GM20431 (cell line): Measurements from ENCODE around the gene ZBTB25.
"Not testable (repeated sequence)": the region's sequence is repeated elsewhere in the genome, so short reads cannot be mapped to it uniquely, and the experiment has no call there.

Experiments used
- in situ Hi-C: fragments of 300-500 bp; cut with MseI, MboI; formaldehyde crosslinking; loops from one replicate; pipeline ENCODE4 v1.15.0; 2020; ENCODE audit warnings: low sequenced_read_pairs; ENCODE audit not compliant: unreplicated experiment

The ZBTB25 gene

DNA sequence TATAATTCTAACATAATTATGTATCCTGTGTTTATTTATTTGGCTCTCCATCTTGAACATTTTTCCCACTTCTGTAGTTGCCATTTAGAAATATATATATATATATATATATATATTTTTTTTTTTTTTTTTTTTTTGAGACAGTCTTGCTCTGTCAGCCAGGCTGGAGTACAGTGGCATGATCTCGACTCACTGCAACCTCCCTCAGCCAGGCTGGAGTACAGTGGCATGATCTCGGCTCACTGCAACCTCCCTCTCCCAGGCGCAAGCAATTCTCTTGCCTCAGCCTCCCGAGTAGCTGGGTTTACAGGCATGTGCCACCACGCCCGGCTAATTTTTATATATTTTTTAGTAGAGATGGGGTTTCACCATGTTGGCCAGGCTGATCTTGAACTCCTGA, 14.0 kb upstream of the ZBTB25 start:
- in situ Hi-C loops: not testable (repeated sequence)

GRCh38 chr14:64516969-64517368, 13.3 kb upstream of the ZBTB25 start:
- in situ Hi-C loops: no loop called here

- in situ Hi-C loops: no loop called here
These were observed 11.4 kb upstream of the ZBTB25 start for GRCh38 chr14:64515053-64515452.

DNA sequence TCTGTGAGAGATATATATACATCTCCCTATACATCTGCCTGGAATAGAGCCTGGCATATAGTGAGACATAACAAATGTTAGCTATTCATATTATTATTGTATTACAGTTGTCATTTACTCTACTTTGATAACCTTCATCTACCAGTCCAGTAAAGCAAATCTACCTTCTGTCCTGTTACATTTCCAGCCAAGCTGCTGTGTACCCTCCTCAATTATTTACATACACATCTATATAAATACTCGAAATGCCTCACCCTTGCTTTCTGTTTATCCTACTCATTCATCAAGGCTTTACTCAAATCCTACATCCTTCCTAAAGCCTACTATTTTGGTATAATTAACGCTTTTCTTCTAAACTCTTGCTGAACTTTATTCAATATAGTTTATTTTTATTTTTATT, 9.6 kb upstream of the ZBTB25 start:
- in situ Hi-C loops: no loop called here

DNA sequence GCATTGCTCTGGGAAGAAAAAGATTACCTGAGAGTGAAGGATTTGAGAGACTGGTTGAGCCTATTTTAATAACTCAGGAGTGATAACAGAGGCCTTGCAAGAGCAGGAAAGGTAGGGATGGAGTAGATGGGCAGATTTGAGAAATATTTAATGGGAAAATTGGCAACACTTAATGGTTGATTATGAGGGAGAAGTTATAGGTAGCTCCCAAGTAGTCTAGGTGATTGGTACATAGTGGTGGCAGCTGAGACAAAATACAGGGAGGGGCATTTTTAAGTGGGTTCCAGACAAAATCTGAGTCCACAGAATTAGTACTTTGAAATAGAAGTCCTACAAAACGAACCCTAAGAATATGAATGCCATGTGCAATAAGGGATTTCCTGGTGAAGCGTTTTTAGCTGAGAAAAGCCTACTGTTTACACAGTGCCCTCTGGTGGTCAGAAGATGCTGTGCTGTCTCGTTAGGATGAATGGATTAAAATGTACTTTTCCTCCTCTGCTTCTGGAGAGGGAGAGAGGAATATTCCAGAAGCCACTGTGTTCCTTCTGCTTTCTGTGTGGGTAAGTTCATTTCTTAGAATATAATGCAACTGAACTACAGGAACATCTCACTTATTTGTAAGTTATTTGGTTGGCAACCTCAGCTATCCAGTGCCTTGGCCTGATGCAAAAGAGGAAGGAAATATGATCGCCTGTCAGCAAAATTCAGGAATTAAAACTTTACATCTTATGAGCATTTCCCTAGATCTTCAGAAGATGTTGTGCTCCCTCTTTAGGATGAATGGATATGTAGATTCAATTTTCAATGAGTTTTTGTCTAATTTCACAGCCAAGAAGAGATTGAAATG, 7.4 kb upstream of the ZBTB25 start:
- in situ Hi-C loops: no loop called here

GRCh38 chr14:64509036-64509435, 5.4 kb upstream of the ZBTB25 start:
- in situ Hi-C loops: no loop called here

DNA sequence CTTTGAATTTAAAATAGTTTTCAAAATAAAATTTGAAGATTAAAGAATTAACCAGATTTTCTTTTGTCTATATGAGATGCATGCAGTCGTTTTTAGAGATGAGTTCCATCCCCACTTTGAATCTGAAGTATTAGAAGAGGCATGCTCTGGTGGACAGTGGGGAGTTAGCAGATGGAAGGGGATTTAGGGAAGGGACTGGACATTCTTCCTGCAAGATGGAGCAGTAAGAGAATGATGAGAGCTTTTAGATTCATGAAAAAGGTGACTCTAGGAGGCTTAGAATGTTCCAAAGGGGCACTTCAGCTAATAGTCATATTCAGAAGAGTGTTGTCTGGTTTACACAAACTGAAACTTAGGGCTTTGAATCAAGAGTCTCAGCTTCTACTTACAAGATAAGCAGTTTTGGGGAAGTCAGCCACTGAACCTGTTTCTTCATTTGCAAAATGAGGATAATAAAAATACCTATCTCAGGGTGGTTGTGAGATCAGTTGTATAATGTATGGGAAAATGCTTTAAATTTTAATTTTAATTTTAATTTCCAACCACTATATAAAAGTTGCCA, 4.7 kb upstream of the ZBTB25 start:
- in situ Hi-C loops: no loop called here

DNA sequence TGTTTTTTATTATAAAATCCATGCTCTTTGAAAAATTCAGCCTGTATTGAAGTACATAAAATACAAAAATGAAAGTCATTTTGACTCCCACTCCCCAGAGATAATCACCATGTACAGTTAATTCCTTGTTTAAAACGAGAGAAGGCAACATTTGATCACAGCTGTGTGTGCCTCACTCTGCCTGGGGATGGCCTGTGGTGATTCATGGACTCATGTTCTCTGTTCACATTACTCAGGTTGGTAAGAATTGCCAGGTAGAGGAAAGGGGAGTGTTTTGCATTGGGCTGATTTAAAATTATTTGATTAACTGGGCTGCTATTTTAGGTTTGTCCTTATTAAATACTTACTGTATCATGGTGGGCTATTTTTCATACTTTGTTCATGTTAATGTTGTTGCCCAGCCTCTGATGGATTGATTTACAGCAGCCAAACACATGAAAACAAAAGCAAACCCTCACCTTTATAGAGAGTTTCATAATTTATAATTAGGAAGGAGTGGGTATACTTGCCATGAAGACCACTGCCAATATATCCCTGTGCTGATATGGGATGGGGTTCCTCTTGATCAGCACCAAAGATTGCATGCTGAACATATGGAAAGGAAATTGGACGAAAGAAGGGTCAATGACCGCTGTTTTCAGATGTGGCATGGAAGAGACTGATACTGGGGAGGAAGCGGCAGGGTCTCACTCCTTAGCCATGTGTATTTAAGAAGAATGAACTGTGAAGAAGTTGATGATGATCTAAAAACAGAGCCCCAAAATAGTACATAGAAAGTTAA, 3.9 kb upstream of the ZBTB25 start:
- in situ Hi-C loops: no loop called here

- in situ Hi-C loops: no loop called here
These were observed 3.1 kb upstream of the ZBTB25 start for GRCh38 chr14:64506721-64507120.

DNA sequence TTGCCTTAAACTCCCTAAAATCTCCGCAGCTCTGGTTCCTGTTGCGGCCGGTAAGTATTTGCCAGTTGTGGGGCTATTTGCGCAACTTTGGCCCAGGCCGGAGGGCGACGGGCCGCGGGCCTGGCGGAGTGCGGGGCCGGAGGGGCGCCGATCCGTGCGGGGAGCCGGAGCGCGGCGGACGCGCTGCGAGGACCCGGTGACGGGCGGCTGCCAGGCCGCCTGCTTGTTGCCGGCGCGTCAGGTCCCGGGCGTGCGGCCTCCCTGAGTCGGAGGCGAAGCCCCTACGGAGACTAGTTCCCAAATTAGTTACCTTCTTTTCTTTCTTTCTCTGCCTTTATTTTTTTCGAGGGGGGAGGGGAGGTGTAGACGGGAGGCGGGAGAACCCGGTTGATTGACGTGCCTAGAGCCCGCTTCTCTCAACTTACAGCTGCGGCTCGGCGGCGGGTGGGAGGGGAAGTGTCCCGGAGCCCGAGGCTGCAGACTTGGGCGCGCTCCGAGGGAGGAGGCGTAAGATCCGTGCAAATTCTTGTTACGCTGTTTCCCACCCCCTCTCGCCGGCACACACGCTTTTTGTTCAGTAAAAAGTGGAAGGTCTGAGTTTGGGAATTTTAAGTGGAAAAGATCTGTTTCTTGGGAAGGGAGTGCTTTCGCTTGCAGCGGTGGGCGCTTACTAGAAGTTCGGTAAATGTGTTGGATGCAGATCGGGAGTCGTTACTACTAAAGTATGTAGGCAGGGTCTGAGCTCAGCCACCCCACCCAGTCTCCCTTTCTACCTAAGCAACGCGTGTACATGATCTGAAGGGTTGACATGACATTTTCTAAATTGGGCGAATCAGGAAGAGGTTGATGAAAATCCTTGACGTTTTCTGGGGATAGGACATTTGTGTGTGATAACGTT, 1.5 kb upstream of the ZBTB25 start:
- in situ Hi-C loops: no loop called here

GRCh38 chr14:64504310-64504896, 765 bp upstream of the ZBTB25 start, which contains the start of gene ZBTB1:
TSS of gene ZBTB1 (plus strand) at chr14:64504770. CDS start at chr14:64521505, 16,735 bp downstream.
- in situ Hi-C loops: no loop called here

DNA sequence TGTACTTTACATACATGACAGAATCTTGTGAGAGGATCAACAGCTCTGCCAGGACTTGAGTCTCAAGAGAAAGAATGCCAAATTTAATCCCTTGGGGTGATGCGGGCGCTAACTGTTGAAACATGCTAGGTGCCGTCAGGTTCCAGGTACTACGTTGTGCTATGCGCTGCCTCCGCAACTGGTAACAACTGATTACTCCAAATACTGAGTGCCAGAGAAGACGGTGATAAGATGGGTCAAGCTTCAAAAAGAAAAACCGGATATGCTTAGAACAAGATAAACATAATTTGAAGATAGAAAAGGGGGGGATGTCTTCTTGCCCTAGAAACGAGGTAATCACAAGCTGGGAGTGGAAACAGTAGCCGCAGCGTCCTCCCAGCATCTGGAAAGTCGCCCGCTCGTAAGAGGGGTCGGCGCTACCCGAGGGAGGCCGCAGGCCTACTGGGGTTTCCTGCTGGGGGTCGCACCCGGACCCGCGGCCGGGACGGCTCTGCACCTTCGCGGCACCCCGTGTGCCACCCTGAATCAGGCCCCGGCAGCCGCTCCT, 678 bp downstream of the ZBTB25 start:
- in situ Hi-C loops: no loop called here

DNA sequence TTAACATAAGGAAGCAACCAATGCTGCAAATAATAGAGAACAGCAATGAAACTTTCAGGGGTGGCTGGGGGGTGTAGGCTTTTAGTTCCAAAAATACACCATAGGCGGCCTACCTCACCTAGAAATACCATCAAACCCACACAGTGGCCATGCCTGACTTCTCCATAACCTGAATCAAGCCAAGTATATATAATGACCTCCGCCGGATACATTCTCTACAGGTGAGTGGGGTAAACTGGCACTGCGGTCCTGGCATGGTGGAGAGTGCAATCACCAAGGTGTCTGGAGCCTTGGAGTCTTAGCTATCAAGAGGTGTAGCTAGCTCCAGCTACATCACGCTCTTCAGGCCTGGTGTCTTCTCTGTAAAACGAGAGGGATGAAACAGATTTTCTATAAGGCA, 1.2 kb downstream of the ZBTB25 start:
- in situ Hi-C loops: no loop called here

DNA sequence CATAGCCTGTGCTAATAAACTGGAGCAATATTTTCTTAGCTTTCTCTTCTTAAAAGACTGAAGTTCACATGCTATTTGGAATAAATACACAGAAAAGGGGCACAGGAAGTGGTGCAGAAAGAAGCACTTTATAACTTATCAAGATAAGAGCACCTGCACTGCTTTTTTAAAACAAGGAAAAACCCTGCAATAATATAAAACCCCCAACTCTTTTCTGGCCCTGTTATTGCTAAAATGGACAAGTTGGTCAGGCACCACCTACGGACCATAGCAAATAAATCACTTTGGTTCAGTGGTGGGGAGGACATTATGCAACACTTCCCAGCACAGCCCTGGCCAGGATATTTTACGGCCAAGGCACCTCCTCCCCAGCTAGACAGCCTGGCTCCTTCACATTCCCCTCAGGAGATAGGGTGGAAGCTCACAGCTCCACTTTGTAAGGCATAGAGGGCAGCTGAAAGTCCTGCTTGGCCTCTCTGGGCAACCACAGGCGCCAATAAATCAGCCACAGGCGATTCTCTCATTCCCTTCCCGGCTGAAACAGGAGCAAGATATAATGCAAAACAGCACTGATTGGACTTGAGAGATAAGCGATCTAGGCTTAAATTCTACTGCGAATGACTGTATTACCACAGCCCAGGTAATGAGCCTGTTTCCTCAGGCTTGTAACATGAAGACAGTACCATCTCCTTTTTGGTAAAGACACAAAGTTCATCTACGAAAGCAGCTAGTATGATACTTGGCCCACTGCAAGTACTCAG, 2.0 kb downstream of the ZBTB25 start:
- in situ Hi-C loops: no loop called here

DNA sequence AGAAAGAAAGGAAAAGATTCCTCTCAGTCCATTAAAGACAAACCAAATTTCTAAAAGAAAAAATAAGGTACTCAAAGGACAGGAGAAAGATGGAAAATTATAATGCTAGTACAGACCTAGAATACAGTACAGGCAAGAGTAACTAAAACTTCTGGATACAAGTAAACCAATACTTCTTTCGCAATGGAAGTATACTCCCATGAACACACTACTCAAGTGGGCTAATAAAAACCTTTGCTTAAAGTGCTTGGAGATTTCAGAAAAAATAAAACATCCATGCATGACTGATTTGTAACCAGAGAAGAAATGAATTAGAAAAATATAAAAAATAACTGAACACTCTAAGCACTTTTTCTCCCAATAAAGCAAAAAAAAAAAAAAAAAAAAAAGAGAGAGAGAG, 3.5 kb downstream of the ZBTB25 start:
- in situ Hi-C loops: no loop called here

GRCh38 chr14:64496764-64497163, 6.9 kb downstream of the ZBTB25 start:
- in situ Hi-C loops: no loop called here

DNA sequence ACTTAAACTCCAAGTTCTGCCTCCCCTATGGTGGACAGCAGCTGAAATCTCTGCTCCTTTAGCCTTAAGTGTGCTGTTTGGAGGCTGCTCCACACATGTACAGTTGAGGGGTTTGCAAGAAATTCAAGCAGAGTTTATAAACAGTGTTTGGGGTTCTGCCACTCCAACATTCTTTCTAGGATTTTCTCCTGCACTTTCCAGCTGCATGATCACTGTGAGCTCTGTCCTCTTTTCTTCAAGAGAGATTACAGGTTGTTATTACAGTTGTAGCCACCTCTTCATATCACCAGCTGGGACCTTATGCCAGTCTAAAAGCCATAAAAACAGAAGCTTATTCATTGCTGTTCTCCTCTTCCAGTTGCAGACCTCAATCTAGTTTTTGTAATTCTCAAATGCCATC, 8.4 kb downstream of the ZBTB25 start:
- in situ Hi-C loops: no loop called here

DNA sequence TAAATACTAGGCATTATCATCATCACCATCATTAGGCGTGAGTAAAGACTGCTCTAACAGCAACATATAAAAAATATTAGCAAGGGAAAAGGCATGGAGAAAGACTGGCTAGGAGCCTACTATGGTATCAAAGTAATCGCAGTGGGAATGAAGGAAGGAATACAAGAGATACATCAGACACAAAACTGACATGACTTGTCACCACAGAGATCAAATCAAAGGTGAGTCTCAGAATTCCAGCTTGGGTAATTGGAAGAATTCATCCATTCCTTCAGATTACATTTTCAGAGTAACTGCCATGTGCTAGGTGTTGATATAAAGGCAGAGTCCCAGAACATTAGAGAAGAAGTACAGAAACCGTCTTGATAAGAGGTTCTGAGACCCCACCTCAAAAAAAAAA, 10.2 kb downstream of the ZBTB25 start:
- in situ Hi-C loops: no loop called here

GRCh38 chr14:64491637-64492036, 12.0 kb downstream of the ZBTB25 start:
- in situ Hi-C loops: no loop called here
